Mucosa of stomach (tissue), 1 donor: ENCODE data around the gene CCSER2.

Source experiments
- H3K27me3 ChIP-seq: one replicate; pipeline ENCODE4 v1.7.0; 2013; ENCODE audit warnings: mild to moderate bottlenecking, low read length; ENCODE audit not compliant: control insufficient read depth, insufficient read depth
- H3K36me3 ChIP-seq: one replicate; pipeline ENCODE4 v1.7.0; 2013; ENCODE audit warnings: low read length; ENCODE audit not compliant: control insufficient read depth, insufficient read depth
- H3K4me1 ChIP-seq: one replicate; pipeline ENCODE4 v1.7.0; 2013; ENCODE audit warnings: mild to moderate bottlenecking, low read length; ENCODE audit not compliant: control insufficient read depth, insufficient read depth
- H3K4me3 ChIP-seq: one replicate; pipeline ENCODE4 v1.7.0; 2013; ENCODE audit warnings: low read length
- H3K9ac ChIP-seq: one replicate; pipeline ENCODE4 v1.7.0; 2013; ENCODE audit warnings: mild to moderate bottlenecking, low read length, moderate library complexity
- H3K9me3 ChIP-seq: one replicate; pipeline ENCODE4 v1.7.0; 2013; ENCODE audit warnings: mild to moderate bottlenecking, low read length, moderate library complexity; ENCODE audit not compliant: control insufficient read depth
- donor health status: Pancreatic carcinoma.

Gene CCSER2

GRCh38 chr10:84294766-84295447 is 33.5 kb upstream of the CCSER2 start:
- Histone ChIP-seq H3K4me3 (no peak overlapping the region), H3K36me3 (no peaks in the 10 kb centered on the region), H3K9ac (no peak overlapping the region), H3K27me3 (peaks cover 3% of the 10 kb centered on the region), H3K9me3 (no peaks in the 10 kb centered on the region), H3K4me1 (no peaks in the 10 kb centered on the region)

GRCh38 chr10:84296091-84296981 is 32.1 kb upstream of the CCSER2 start:
- no peaks in the 10 kb centered on the region for H3K9me3 ChIP-seq
- no peak overlapping the region for H3K4me3 ChIP-seq
- no peaks in the 10 kb centered on the region for H3K36me3 ChIP-seq
- H3K27me3 ChIP-seq, result no peaks in the 10 kb centered on the region
- H3K9ac ChIP-seq, result no peak overlapping the region
- no peaks in the 10 kb centered on the region for H3K4me1 ChIP-seq

GRCh38 chr10:84298057-84298456 is 30.3 kb upstream of the CCSER2 start:
- H3K9me3 ChIP-seq, result no peaks in the 10 kb centered on the region
- H3K36me3 ChIP-seq, result no peaks in the 10 kb centered on the region
- H3K9ac ChIP-seq, result no peak overlapping the region
- H3K4me1 ChIP-seq, result no peaks in the 10 kb centered on the region
- no peak overlapping the region for H3K4me3 ChIP-seq
- no peaks in the 10 kb centered on the region for H3K27me3 ChIP-seq

- no peak overlapping the region for H3K4me3 ChIP-seq
- no peaks in the 10 kb centered on the region for H3K27me3 ChIP-seq
- no peak overlapping the region for H3K9ac ChIP-seq
- peaks cover 5% of the 10 kb centered on the region for H3K4me1 ChIP-seq
- no peaks in the 10 kb centered on the region for H3K36me3 ChIP-seq
- no peaks in the 10 kb centered on the region for H3K9me3 ChIP-seq
Measured at GRCh38 chr10:84302223-84302622, 26.2 kb upstream of the CCSER2 start.

- Histone ChIP-seq H3K9me3 (no peaks in the 10 kb centered on the region), H3K9ac (no peak overlapping the region), H3K27me3 (no peaks in the 10 kb centered on the region), H3K36me3 (no peaks in the 10 kb centered on the region), H3K4me3 (no peak overlapping the region), H3K4me1 (peaks cover 18% of the 10 kb centered on the region)
Measured at GRCh38 chr10:84306751-84307384, 21.5 kb upstream of the CCSER2 start.

- Histone ChIP-seq H3K4me3 (no peak overlapping the region), H3K9me3 (no peaks in the 10 kb centered on the region), H3K4me1 (peaks cover 18% of the 10 kb centered on the region), H3K9ac (no peak overlapping the region), H3K27me3 (no peaks in the 10 kb centered on the region), H3K36me3 (no peaks in the 10 kb centered on the region)
Measured at GRCh38 chr10:84308021-84308420, 20.4 kb upstream of the CCSER2 start.

- Histone ChIP-seq H3K9ac (no peak overlapping the region), H3K36me3 (no peaks in the 10 kb centered on the region), H3K27me3 (no peaks in the 10 kb centered on the region), H3K4me1 (peaks cover 18% of the 10 kb centered on the region), H3K9me3 (no peaks in the 10 kb centered on the region), H3K4me3 (no peak overlapping the region)
Measured at GRCh38 chr10:84308481-84309304, 19.7 kb upstream of the CCSER2 start.

- Histone ChIP-seq H3K27me3 (no peaks in the 10 kb centered on the region), H3K9ac (no peak overlapping the region), H3K9me3 (no peaks in the 10 kb centered on the region), H3K36me3 (no peaks in the 10 kb centered on the region), H3K4me3 (no peak overlapping the region), H3K4me1 (peaks cover 18% of the 10 kb centered on the region)
Measured at GRCh38 chr10:84310470-84310869, 17.9 kb upstream of the CCSER2 start.

GRCh38 chr10:84311576-84311975 is 16.8 kb upstream of the CCSER2 start:
- H3K9me3 ChIP-seq, result no peaks in the 10 kb centered on the region

GRCh38 chr10:84312816-84313215 is 15.6 kb upstream of the CCSER2 start:
- H3K9me3 ChIP-seq, result no peaks in the 10 kb centered on the region
- no peaks in the 10 kb centered on the region for H3K36me3 ChIP-seq
- no peak overlapping the region for H3K9ac ChIP-seq
- no peaks in the 10 kb centered on the region for H3K27me3 ChIP-seq
- H3K4me3 ChIP-seq, result no peak overlapping the region
- H3K4me1 ChIP-seq, result peaks cover 7% of the 10 kb centered on the region

More at GRCh38 chr10:84311576-84311975, 16.8 kb upstream of the CCSER2 start:
- Histone ChIP-seq H3K36me3 (no peaks in the 10 kb centered on the region), H3K9ac (no peak overlapping the region), H3K4me3 (no peak overlapping the region), H3K4me1 (peaks cover 18% of the 10 kb centered on the region), H3K27me3 (no peaks in the 10 kb centered on the region)

GRCh38 chr10:84314275-84314674 is 14.1 kb upstream of the CCSER2 start:
- H3K4me3 ChIP-seq, result no peak overlapping the region
- no peaks in the 10 kb centered on the region for H3K9me3 ChIP-seq
- no peak overlapping the region for H3K9ac ChIP-seq
- no peaks in the 10 kb centered on the region for H3K36me3 ChIP-seq
- no peaks in the 10 kb centered on the region for H3K4me1 ChIP-seq
- H3K27me3 ChIP-seq, result no peaks in the 10 kb centered on the region
